ENCODE measurements around the gene LCN2.

Gene LCN2

GRCh38 chr9:128192601-128193371, 43.5 kb downstream of the LCN2 start:
- peak; percentile 95 for DNase-seq (ENCODE audit: low read depth, low spot score)

- no peak for DNase-seq (ENCODE audit: low read depth, low spot score)
Measured at GRCh38 chr9:128193469-128194096, 44.3 kb downstream of the LCN2 start.

GRCh38 chr9:128201441-128202369, 52.5 kb downstream of the LCN2 start:
- DNase-seq (ENCODE audit: low read depth, low spot score), result peak; percentile 67

- DNase-seq (ENCODE audit: low read depth, low spot score), result no peak
Measured at GRCh38 chr9:128202648-128203023, 53.4 kb downstream of the LCN2 start.

All from astrocyte of the hippocampus (primary cell).